T-cell (primary cell): ENCODE data around the gene NDUFA13. TPM values are rescaled to one million over a fixed set of nuclear protein-coding genes. Genes with fewer than 3 reads are reported as not detected.

Experiments used
- ATAC-seq, 4 experiments: fragments of 200-7000 bp in 3 of 4; fragments of 150-1000 bp in 1 of 4; cut with Tn5 transposase; replicated peaks in 1 of 4; 1 replicate in 3 of 4; 2 replicates in 1 of 4; pipeline ENCODE4 v1.10.0; 2021; ENCODE audit warnings: moderate library complexity in 3 of 4, mild to moderate bottlenecking in 2 of 4, moderate number of reproducible peaks in 1 of 4
- CTCF ChIA-PET, 2 donors: fragments of 300-600 bp; sonication (Branson Sonifier 250); formaldehyde crosslinking; loops; one replicate each; lab custom pipeline; 2022; ENCODE audit warnings: antibody characterized with exemption in 2 of 2; lab: Charles Lee
- POLR2A ChIA-PET, 2 donors: fragments of 300-600 bp; sonication (Branson Sonifier 250); formaldehyde crosslinking; loops; one replicate each; lab custom pipeline; 2022; ENCODE audit warnings: antibody characterized with exemption in 2 of 2; lab: Charles Lee
- DNase-seq, 35 experiments: peaks; one replicate each; pipeline versions ENCODE4 v3.0.0 to v3.0.0-alpha.2; 2013 to 2023
- H3K27ac ChIP-seq: one replicate; pipeline ENCODE4 v1.5.1; 2013; ENCODE audit warnings: low read length
- H3K27me3 ChIP-seq, 2 experiments: replicated peaks in 1 of 2; 1 replicate in 1 of 2; 2 replicates in 1 of 2; pipeline versions ENCODE4 v1.6.1 to v1.7.0; 2013; ENCODE audit warnings: low read length in 1 of 2, mixed read lengths in 1 of 2; ENCODE audit not compliant: control insufficient read depth in 2 of 2, insufficient read depth in 2 of 2; ENCODE audit errors: extremely low read depth in 1 of 2
- H3K36me3 ChIP-seq, 2 donors: 1 replicate in 1 of 2; 2 replicates in 1 of 2; pipeline versions ENCODE4 v1.6.1 to v1.7.0; 2013; ENCODE audit warnings: low read length in 1 of 2; ENCODE audit not compliant: control insufficient read depth in 2 of 2, insufficient read depth in 1 of 2; ENCODE audit errors: extremely low read depth in 1 of 2
- H3K4me1 ChIP-seq, 2 experiments: 1 replicate in 1 of 2; 2 replicates in 1 of 2; pipeline versions ENCODE4 v1.6.1 to v1.7.0; 2013; ENCODE audit warnings: low read length in 2 of 2, mixed read lengths in 1 of 2; ENCODE audit not compliant: insufficient read depth in 2 of 2, control insufficient read depth in 1 of 2; ENCODE audit errors: extremely low read depth in 1 of 2
- H3K4me3 ChIP-seq, 2 donors: 1 replicate in 1 of 2; 2 replicates in 1 of 2; pipeline versions ENCODE4 v1.5.1 to v1.7.0; 2013; ENCODE audit warnings: mild to moderate bottlenecking in 2 of 2, low read length in 1 of 2, moderate library complexity in 1 of 2; ENCODE audit not compliant: control insufficient read depth in 1 of 2; ENCODE audit errors: extremely low read depth in 1 of 2
- H3K9me3 ChIP-seq: 2 replicates; pipeline ENCODE4 v1.7.0; 2013
- H3K27ac Mint-ChIP-seq, 2 donors: one replicate each; pipeline ENCODE4 v1.8.0; 2020 to 2021; ENCODE audit warnings: mild to moderate bottlenecking in 2 of 2, mixed read lengths in 2 of 2
- H3K27me3 Mint-ChIP-seq, 2 donors: one replicate each; pipeline ENCODE4 v1.8.0; 2021 to 2022; ENCODE audit warnings: mixed read lengths in 2 of 2
- H3K36me3 Mint-ChIP-seq: one replicate; pipeline ENCODE4 v1.8.0; 2021; ENCODE audit warnings: mixed read lengths
- H3K4me1 Mint-ChIP-seq, 3 donors: one replicate each; pipeline ENCODE4 v1.8.0; 2020 to 2022; ENCODE audit warnings: mixed read lengths in 3 of 3, mild to moderate bottlenecking in 1 of 3
- H3K4me3 Mint-ChIP-seq, 3 donors: one replicate each; pipeline ENCODE4 v1.8.0; 2020 to 2022; ENCODE audit warnings: mild to moderate bottlenecking in 3 of 3, mixed read lengths in 3 of 3, moderate library complexity in 3 of 3
- H3K9me3 Mint-ChIP-seq, 3 donors: one replicate each; pipeline ENCODE4 v1.8.0; 2020 to 2022; ENCODE audit warnings: mixed read lengths in 3 of 3
- WGBS: methylation state at CpG from one replicate; pipeline ENCODE4 v1.1.5; 2013; ENCODE audit warnings: missing lambda C conversion rate; ENCODE audit not compliant: insufficient coverage; 5-methylcytosine and 5-hydroxymethylcytosine counted together
- total RNA-seq, 35 experiments: library from RNA in 6 of 35; stranded (reverse) in 6 of 35; fragments of 120-200 nt in 1 of 35; gene quantifications; one replicate each; pipeline versions ENCODE4 v1.2.1 to v1.2.4 and lab custom pipeline; 2013 to 2026

The NDUFA13 gene
- total RNA-seq, 5 donors from 2014 or later (not counting 1 experiment from before 2014, with no cell fraction given) = 188 to 235 (median 233) TPM

GRCh38 chr19:19568802-19569756 lies 53.1 kb downstream of the NDUFA13 start:
- Mint-ChIP-seq H3K9me3 (no peaks in the 10 kb centered on the region), H3K27ac (peak overlapping the region in 1 of 2 donors; percentile 34), H3K4me3 (no peak overlapping the region), H3K4me1 (peaks cover 0 to 2% (median 0%) of the 10 kb centered on the region in 3 donors), H3K36me3 (peaks cover 43% of the 10 kb centered on the region), H3K27me3 (no peaks in the 10 kb centered on the region)
- CTCF ChIA-PET = interaction anchor here (0.6 to 0.9 kb wide), 2 partner anchors 37 to 404 kb away, joined by 3 to 7 read pairs; no protein-coding TSS in a partner anchor
- DNase-seq = no peak
- 91% methylated on average over 13 of the region's 25 CpGs for whole genome bisulfite sequencing
- no peaks in the 10 kb centered on the region for H3K9me3 ChIP-seq
- peaks cover 9 to 39% of the 10 kb centered on the region in 2 donors for H3K36me3 ChIP-seq
- no peaks in the 10 kb centered on the region for H3K4me1 ChIP-seq
- ATAC-seq = no peak
- POLR2A ChIA-PET = interaction anchor here in 1 of 2 donors (0.7 kb wide), 1 partner anchor 100 kb away, joined by 3 read pairs; the partner anchor contains the start of gene ZNF101
- no peak overlapping the region for H3K27ac ChIP-seq
- H3K27me3 ChIP-seq = no peaks in the 10 kb centered on the region
- no peak overlapping the region for H3K4me3 ChIP-seq

- Histone ChIP-seq H3K4me3 (no peak overlapping the region), H3K36me3 (peaks cover 9 to 29% of the 10 kb centered on the region in 2 donors), H3K4me1 (no peaks in the 10 kb centered on the region), H3K27me3 (no peaks in the 10 kb centered on the region), H3K27ac (no peak overlapping the region), H3K9me3 (no peaks in the 10 kb centered on the region)
- WGBS = 95% methylated on average over 9 of the region's 10 CpGs
- Mint-ChIP-seq H3K4me3 (no peak overlapping the region), H3K27ac (no peak overlapping the region), H3K27me3 (no peaks in the 10 kb centered on the region), H3K9me3 (no peaks in the 10 kb centered on the region), H3K36me3 (peaks cover 29% of the 10 kb centered on the region), H3K4me1 (peaks cover 0 to 2% (median 2%) of the 10 kb centered on the region in 3 donors)
- ATAC-seq (no peak), DNase-seq (no peak)
- ChIA-PET POLR2A (no interaction called here), CTCF (no interaction called here)
Observed at GRCh38 chr19:19570571-19570970, 54.5 kb downstream of the NDUFA13 start.

GRCh38 chr19:19571071-19571786 lies 55.2 kb downstream of the NDUFA13 start:
- H3K36me3 ChIP-seq = peaks cover 9 to 29% of the 10 kb centered on the region in 2 donors
- no peak for ATAC-seq
- ChIA-PET CTCF (interaction anchor here in 1 of 2 donors (0.7 kb wide), 1 partner anchor 196 kb away, joined by 4 read pairs; no protein-coding TSS in a partner anchor), POLR2A (no interaction called here)
- H3K27ac ChIP-seq = no peak overlapping the region
- Mint-ChIP-seq H3K36me3 (peaks cover 29% of the 10 kb centered on the region), H3K27ac (no peak overlapping the region), H3K9me3 (no peaks in the 10 kb centered on the region), H3K4me1 (peaks cover 0 to 2% (median 2%) of the 10 kb centered on the region in 3 donors), H3K27me3 (no peaks in the 10 kb centered on the region), H3K4me3 (no peak overlapping the region)
- WGBS = 94% methylated on average over 11 of the region's 11 CpGs
- H3K27me3 ChIP-seq = no peaks in the 10 kb centered on the region
- no peaks in the 10 kb centered on the region for H3K9me3 ChIP-seq
- H3K4me3 ChIP-seq = no peak overlapping the region
- no peak for DNase-seq
- H3K4me1 ChIP-seq = no peaks in the 10 kb centered on the region

- Mint-ChIP-seq H3K36me3 (peaks cover 10% of the 10 kb centered on the region), H3K27me3 (no peaks in the 10 kb centered on the region), H3K4me3 (no peak overlapping the region), H3K27ac (no peak overlapping the region), H3K9me3 (no peaks in the 10 kb centered on the region), H3K4me1 (peaks cover 5 to 7% (median 6%) of the 10 kb centered on the region in 3 donors)
- ATAC-seq = no peak
- POLR2A ChIA-PET = no interaction called here
- Histone ChIP-seq H3K27ac (no peak overlapping the region), H3K27me3 (no peaks in the 10 kb centered on the region), H3K9me3 (no peaks in the 10 kb centered on the region), H3K4me1 (peaks cover 0 to 5% of the 10 kb centered on the region in 2 experiments), H3K36me3 (peaks cover 2 to 4% of the 10 kb centered on the region in 2 donors), H3K4me3 (no peak overlapping the region)
- 87% methylated on average over 6 of the region's 6 CpGs for WGBS
- CTCF ChIA-PET = no interaction called here
- no peak for DNase-seq
Observed at GRCh38 chr19:19575411-19575810, 59.4 kb downstream of the NDUFA13 start.

Other genes starting within 250 kb of the NDUFA13 start
- not detected for gene TM6SF2, start 242.9 kb upstream of the NDUFA13 start, total RNA-seq
- gene SUGP1, start 195.7 kb upstream of the NDUFA13 start, total RNA-seq = 10 to 100 TPM; 59.5 to 89.8 (median 87.4) TPM
- gene MAU2, start 195.4 kb upstream of the NDUFA13 start, total RNA-seq = 100 to 1,000 TPM; 143 to 159 (median 150) TPM
- 100 to 1,000 TPM; 114 to 144 (median 133) TPM for gene GATAD2A, start 110.5 kb upstream of the NDUFA13 start, total RNA-seq
- gene TSSK6, start 677 bp upstream of the NDUFA13 start, total RNA-seq = 10 to 100 TPM in 3 of 5 donors, 1 to 10 TPM in 2; 3.9 to 13.0 (median 11.0) TPM
- gene YJEFN3, start 12.7 kb downstream of the NDUFA13 start, total RNA-seq = 10 to 100 TPM in 3 of 5 donors, 1 to 10 TPM in 2; 5.4 to 14.2 (median 12.5) TPM
- gene CILP2, start 22.0 kb downstream of the NDUFA13 start, total RNA-seq = 1 to 10 TPM in 1 of 5 donors, under 1 TPM in 4; 0.23 to 1.3 (median 0.41) TPM
- 10 to 100 TPM; 40.9 to 48.3 (median 42.7) TPM for gene PBX4, start 102.5 kb downstream of the NDUFA13 start, total RNA-seq
- 100 to 1,000 TPM in 1 of 5 donors, 10 to 100 TPM in 4; 78.3 to 106 (median 82.4) TPM for gene LPAR2, start 112.0 kb downstream of the NDUFA13 start, total RNA-seq
- gene GMIP, start 127.4 kb downstream of the NDUFA13 start, total RNA-seq = 100 to 1,000 TPM in 4 of 5 donors, 10 to 100 TPM in 1; 99.5 to 148 (median 133) TPM
- 100 to 1,000 TPM in 3 of 5 donors, 10 to 100 TPM in 2; 80.4 to 170 (median 156) TPM for gene ATP13A1, start 147.5 kb downstream of the NDUFA13 start, total RNA-seq
- gene ZNF101, start 152.6 kb downstream of the NDUFA13 start, total RNA-seq = 100 to 1,000 TPM in 3 of 5 donors, 10 to 100 TPM in 2; 66.2 to 180 (median 164) TPM
- 10 to 100 TPM; 19.4 to 27.7 (median 21.7) TPM for gene ZNF14, start 216.9 kb downstream of the NDUFA13 start, total RNA-seq